Activated CD8-positive, alpha-beta memory T cell treated with anti-CD3 and anti-CD28 coated beads, Interleukin-2, amount 50 U/mL, for 24 hours (primary cell): ENCODE measurements around the gene LCN15.
"Not testable (repeated sequence)": the region's sequence is repeated elsewhere in the genome, so short reads cannot be mapped to it uniquely, and the experiment has no call there.

ENCODE experiments used
- DNase-seq: peaks from one replicate; pipeline ENCODE4 v3.0.0-alpha.2; 2020; ENCODE audit errors: extremely low read depth

Gene LCN15

DNA sequence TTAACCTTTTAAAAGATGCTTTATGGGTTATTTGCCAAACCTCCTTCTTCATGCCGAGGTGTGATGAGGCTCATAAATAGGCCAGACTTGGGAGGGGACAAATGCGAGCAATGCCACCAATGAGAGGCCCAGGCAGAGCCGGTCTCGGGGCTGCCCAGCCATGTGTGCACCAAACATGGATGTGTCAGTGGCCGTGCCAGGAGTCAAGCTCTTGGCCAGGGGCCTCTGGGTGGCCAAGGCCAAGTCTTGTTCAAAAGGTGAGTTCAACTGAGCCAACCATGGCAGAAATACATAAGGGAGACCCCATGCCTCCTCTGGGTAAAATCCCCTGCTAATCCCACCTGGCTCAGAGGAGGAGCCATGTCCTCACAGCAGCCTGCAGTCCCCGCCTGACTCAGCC is 10.9 kb upstream of the LCN15 start:
- DNase-seq, result no peak

DNA sequence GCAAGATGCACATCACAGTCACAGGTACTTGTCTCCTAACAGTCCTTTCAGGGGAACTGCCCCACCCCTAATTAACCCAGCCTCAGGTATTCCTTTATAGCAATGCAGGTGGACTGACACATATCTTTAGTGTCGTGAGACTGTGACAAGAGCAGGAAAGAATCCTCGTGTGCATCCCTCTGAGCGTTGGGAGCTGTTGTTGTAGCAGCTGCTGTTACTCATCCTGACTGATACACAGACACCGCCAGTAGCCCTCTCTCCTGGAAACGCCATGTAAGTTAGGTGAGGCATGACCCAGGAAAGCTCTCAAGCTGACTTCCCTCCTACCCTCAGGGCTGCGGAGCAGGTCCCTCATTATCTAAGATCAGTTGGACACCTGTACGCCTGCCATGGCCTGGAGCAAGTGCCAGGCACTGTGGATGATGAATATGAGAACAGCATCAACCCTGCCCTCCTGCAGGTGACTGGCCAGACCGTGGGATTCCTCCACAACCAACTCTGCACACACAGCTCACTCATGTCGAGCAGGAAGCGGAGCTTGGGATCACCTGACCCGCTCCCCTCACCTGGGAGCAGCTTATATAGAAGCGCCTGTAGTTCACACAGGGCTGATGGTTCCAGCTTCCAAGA is 10.2 kb upstream of the LCN15 start:
- no peak for DNase-seq

DNA sequence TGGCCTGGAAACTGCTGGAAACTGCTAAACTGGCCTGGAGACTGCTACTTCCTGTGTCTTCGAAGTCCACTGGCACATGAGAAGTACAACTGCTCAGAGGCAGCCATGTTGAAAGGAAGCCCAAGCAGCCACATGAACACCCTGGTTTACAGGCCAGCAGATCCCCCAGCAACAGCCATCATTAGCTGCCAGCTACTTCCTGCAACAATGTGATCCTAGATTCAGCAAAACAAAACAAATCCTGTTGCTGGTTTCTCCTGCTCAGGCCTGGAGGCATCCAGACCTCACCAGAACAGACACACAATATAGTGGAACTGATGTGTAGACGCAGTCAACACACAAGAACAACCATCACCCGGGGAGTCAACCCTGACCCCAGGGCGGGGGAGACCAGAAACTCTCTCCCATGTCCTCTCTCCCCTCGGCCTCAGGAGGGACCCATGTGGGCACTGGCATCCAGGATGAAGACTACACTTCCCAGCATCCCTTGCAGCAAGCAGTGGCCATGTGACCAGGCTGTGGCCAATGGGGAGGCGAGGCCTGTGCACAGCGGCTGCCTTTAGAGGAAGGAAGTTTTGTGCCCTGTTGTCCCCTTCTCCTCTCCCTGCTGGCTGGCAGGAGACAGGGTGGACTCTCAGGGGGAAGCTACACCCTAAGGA is 9.2 kb upstream of the LCN15 start:
- no peak for DNase-seq

DNA sequence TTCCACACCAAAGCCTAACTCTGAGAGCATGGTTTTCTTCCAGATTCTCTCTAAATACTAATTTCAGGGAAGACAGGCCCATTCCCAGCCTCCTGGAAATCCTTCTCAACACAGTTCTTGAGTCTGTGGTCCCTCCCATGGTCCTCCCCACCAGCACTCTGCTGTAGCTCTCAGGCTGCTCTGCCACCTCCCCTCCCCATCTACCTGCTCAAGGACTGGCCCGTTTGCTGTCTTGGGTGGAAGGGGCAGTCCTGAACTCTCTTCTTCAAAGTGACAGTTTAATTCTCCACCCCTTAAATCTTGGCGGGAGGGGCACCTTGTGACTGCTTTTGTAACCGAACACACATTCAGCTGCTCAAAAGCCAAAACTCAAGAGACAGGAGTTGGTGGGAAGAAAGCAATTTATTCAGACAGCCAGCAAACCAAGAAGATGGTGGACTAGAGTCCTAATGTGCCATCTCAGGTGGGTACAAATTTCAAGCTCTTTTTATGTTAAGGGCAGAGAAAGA is 7.6 kb upstream of the LCN15 start:
- DNase-seq, result no peak

DNA sequence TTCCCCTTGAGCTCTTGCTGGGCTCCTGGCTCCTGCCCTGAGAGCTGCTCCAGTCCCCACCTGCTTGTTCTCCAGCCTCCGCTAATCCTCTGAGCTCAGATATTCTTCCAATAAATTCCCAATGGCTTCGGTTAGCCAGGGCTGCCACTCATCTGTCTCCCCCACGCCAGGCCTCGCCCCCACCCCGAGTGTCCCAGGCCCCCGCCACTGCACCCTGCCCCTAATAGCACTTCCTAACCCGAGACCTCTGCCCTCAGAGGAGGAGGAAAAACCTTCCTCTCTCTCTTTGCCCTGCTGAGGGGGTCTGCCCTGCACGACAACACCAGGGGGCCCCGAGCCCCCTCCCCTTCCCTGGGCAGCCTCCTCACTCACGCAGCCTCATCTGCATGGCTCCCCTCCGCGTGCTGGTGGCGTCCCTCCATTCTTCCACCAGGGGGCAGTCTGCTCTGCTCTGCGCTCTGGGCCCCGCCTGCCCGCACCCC is 5.4 kb upstream of the LCN15 start:
- DNase-seq, result no peak

DNA sequence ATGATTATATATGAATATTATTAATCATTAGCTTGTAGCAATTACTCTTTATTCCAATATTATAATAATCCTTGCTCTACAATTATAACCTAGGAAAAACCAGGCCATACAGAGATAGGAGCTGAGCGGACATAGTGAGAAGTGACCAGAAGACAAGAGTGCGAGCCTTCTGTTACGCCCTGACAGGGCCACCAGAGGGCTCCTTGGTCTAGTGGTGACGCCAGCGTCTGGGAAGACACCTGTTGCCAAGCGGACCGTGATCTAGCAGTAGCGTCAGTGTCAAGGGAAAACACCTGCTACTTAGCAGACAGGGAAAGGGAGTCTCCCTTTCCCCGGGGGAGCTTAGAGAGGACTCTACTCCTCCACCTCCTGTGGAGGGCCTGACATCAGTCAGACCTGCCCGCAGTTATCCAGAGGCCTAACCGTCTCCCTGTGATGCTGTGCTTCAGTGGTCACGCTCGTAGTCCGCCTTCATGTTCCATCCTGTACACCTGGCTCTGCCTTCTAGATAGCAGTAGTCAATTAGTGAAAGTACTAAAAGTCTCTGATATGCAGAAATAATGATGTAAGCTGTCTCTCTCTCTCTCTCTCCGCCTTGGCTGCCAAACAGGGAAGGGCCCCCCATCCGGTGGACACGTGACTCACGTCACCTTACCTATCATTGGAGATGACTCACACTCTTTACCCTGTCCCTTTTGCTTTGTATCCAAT is 2.2 kb upstream of the LCN15 start:
- not testable (repeated sequence) for DNase-seq

DNA sequence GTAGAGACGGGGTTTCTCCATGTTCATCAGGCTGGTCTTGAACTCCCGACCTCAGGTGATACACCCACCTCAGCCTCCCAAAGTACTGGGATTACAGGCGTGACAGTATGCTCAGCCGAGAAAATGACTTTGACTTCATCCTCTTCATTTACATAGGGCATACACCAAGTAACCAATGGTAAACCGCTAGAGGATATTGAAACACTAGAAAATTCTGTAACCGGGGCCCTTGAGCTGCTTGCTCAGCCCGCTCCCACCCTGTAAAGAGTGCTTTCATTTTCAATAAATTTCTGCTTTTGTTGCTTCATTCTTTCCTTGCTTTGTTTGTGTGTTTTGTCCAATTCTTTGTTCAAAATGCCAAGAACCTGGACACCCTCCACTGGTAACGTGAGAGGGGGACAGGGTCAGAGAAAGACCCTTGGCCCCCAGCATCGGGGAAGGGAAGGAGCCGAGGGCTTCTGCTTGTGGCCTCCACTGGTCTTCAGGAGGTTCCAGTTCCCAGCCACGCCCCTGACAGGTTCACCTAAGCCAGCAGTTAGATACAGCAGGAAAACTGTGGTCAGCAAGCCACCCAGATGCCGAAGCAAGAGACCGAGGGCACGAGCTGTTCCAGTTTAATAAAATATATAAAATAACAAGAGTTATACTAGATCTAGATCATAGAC is 1.6 kb upstream of the LCN15 start:
- DNase-seq, result not testable (repeated sequence)

DNA sequence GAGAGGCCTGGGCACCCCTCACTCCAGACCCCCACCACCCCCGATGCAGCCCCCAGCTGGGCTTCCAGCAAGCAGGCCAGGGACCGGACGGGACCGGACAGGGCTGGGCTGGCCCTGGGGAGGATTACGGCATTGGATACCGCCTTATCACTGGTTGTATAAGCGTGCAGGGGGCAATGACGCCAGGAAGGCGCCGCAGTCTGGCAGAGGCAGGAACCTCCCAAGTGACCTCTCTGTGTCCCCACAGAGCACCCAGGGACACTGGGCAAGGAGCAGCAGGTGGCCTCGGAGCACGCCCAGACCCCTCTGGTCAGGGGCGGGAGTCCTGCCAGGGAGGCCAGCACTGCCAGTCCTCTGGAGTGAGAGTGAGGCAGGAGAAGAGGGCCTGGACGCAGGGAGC is 723 bp upstream of the LCN15 start:
- DNase-seq, result no peak

DNA sequence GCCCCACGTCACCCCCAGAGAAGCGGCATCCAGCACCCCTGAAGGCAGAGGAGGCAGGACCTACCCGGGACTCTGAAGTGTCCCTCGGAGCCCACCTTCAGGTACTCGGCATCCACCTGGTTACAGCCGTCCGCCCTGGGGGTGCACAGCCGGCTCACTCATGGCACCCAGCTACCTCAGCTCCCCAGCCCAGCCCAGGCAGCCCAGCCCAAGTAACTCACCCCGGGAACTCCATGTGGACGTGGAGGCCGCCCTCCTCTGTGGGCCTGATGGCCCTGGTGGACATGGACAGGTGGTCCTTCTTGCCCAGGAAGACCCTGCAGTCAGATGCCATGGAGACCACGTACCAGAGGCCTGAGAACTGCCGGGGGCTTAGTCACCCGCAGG is 676 bp downstream of the LCN15 start:
- DNase-seq, result no peak

DNA sequence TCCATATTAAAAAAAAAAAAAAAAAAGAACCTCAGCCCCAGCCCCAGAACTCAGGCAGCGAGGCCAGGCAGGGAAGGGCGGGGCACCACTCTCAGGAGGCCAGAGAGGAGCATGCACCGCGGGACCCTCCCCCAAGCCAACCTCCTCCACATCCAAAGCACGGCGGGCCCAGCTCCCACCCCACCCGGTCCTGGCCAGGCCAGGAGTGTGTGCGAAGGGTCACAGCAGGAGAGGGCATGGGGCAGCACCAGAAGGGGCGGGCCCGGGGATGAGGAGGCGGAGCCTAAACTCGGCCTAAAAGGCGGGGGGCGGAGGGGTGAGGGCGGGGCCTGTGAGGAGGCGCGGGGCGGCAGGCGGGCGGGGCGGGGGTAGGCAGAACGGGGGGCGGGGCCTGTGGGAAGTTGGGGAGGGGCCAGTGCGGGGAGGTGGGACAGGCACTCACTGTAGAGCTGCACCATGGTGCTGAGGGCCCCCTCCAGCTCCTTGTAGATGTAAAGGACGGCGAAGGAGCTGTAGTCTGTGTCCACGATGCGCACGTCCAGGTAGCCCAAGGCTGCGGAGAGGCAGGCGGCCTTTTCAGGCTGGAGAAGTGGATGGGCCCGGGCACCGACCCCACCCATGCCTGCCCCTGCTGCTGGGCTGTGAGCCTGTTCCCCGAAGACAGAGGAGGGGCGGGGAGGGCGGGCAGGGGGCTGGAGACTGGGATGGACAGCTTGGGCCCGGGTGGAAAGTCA is 1.2 kb downstream of the LCN15 start:
- no peak for DNase-seq

DNA sequence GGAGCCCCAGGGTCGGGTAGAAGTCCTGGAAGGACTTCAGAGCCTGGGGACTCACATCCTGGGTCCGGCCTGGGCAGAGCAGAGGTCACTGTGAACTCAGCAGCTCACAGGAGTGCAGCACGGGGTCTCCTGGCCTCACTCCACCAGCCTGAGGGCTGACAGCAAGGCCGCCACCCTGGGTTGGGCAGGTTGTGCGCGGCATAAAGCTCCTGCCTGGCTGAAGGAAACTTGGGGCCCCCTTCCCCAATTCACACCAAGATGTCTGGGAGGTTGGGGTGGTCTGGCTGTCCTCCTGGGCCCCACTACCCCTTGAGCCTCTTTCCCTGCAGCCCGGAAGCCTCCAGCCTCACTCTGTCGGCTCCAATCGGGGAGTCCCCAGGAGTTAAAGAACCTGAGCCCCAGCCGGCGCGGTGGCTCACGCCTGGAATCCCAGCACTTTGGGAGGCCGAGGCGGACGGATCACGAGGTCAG is 2.1 kb downstream of the LCN15 start:
- DNase-seq, result no peak

DNA sequence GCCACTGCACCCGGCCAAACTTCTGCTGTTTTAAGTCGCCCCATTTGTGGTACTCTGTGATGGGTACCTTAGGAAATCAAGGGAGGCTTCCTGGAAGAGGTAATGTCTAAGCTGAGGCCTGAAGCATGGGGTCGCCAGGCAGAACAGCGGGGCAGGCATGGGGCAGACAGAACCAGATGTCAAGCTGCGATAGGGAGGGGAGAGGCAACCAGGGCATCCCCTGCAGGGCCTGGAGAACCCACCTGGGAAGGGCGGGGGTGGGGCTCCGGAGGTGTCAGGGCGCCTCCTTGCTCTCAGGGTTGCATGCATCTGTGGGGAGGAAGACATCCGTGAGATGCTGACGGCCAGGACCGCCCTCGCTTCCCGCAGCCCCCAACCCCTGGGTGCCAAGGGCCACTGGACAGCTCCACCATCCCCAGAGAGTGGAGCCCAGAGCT is 2.8 kb downstream of the LCN15 start:
- DNase-seq, result no peak

DNA sequence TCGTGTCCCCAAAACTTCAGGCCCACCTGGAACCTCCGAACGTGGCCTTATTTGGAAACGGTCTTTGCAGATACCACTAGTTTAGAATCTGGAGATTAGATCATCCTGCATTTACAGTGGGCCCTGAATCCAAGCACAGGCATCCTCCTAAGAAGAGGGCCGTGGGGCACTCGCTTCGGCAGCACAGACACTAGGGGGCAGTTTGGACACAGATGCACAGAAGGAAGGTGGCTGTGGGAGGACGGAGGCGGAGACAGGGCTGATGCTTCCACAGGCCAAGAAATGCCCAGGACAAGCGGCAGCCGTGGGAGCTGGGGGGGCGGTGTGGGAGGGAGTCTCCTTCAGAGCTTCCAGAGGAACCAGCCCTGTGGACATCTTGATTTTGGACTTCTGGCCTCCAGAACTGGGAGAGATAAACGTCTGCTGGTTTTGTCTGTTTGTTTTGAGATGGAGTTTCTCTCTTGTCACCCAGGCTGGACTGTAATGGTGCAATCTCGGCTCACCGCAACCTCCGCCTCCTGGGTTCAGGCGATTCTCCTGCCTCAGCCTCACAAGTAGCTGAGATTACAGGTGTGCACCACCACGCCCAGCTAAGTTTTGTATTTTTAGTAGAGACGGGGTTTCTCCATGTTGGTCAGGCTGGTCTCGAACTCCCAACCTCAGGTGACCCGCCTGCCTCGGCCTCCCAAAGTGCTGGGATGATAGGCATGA is 3.3 kb downstream of the LCN15 start:
- not testable (repeated sequence) for DNase-seq

DNA sequence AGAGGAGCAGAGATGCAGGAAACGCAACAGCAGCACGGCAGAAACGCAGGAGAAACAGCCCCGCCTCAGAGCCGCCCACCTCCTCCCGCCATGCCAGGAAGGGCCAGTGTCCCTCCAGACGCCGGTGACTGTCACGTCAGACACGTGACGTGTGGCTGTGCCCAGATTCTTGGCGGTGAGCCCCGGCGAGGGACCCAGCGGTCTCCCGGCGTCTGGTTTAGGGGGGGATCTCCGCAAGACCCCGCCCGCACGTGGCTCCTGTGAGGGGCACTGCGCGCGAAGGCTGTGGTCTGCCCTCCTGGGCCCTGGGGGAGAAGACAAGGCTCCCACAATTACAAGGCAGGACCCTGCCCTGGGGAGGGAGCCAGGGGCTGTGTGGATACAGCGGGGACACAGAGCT is 3.9 kb downstream of the LCN15 start:
- DNase-seq, result no peak

DNA sequence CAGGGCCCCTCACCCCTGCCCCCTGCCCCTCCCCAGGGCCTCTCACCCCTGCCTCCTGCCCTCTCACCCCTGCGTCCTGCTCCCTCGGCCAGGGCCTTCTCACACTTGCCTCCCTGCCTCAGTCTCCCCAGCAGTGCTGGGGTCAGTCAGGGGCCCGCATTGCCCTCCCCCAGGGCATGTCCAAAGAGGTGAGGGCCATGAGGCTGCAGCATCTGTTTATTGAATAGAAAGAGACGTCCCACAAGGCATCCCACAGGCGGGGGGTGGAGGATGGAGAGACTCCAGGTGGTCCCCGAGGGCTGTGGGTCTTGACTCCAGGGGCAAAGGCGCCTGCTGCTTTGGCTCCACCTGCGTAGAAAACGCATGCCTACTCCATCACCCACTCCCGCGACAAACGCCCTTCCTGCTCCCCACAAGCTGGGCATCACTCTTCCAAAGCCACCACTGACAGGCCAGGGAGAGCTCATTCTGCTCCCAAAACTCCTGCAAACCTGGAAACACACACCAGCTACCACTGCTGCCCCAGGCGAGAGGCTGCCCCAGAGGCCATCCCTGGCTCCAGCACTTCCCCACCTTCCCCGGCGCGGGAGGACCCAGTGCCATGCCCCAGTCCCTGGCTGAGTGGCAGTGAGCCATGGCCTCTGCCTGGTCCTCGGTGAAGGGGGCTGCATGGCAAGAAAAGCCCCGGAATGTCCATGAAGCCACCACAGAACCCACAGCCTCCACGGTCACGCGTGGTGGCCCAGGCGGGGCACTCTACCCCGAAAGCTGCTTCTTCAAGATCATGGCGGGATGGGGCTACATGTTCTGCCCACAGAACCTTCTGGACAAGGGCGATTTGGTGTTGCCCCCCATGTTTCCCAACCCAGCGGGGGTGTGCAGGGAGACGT is 4.6 kb downstream of the LCN15 start:
- DNase-seq, result no peak

DNA sequence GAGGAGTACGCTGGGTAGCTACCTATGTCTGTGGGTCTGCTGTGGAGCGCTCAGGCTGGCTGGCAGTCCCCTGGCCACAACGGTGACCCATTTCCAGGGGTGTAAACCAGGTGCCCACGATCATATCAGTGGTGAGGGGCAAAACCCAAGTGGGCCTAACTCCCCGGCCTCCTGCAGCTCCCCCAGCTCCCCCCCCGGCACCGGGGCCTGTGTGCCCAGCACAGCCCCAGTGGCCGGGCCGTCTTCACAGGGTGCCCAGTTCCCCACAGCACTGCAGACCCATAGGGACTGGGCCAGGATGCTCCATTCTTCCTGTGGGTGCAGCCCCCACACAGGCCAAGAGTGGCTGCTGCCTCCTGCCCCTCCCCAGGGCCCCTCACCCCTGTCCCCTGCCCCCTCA is 5.3 kb downstream of the LCN15 start:
- DNase-seq, result no peak

DNA sequence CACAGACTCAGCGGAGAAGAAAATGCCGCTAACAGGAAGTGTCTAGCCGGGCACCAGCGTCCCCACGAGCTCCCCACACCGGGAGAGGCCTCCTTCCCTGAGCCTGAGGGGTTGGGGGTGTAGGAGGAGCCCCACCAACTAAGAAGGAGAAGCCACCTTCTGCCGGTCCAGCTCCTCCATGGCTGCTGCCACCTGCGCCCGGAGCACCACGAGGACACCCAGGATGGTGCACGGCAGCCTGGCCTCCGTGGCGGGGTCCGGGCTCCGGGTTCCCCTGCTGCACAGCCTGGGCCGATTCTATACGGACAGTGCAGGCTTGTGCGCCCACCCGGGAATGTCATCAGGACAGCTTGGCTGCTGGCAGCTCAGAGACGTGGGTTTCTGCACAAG is 6.6 kb downstream of the LCN15 start:
- DNase-seq, result no peak

DNA sequence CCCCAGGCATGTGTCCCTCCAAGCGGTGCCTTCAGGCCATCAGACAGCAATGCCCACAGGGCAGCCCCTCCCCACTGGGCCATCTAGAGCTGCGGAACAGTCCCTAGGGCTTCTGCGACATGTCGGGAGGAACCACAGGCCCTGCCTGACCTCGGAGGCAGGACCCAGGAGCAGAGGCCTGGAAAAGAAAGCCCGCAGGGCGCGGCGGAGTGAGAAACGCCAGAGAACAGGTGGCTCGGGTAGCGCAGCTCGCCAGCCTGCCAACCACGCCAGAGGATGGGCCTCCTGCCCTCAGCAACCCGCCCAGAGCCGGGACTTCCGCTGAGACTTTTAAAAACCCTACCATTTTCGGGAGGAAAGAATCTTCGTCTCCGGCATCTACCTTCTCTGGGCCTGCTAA is 7.0 kb downstream of the LCN15 start:
- DNase-seq, result no peak

DNA sequence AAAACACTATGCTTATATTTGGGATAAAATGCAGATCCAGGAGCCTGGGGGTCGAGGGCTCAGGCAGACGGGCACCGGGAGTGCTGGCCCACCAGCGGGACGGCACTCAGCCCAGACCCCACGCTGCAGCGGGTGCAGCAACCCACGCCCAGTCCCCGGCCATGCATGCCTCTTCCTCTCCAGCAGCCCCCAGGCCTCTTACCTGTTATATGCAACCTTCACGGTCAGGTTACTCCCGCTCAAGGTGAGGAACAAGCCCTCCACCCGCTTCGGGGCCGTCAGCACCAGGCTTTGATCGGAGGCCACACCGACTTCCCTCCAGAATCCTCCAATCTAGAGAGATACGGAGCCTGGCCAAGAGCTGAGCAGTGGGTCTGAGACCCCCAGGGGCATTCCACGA is 7.5 kb downstream of the LCN15 start:
- no peak for DNase-seq

DNA sequence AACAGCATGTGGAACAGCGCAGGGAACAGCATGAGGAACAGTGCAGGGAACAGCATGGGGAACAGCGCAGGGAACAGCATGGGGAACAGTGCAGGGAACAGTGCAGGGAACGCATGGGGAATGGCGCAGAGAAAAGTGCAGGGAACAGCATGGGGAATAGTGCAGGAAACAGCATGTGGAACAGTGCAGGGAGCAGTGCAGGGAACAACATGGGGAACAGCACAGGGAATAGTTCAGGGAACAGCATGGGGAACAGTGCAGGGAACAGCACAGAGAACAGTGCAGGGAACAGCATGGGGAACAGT is 8.2 kb downstream of the LCN15 start:
- no peak for DNase-seq
